ENCODE results near the gene MYMK.
"Not testable (repeated sequence)": the region's sequence is repeated elsewhere in the genome, so short reads cannot be mapped to it uniquely, and the experiment has no call there.

Gene MYMK

GRCh38 chr9:133564451-133565116 lies 39.8 kb upstream of the MYMK start:
- no peak overlapping the region for H2AFZ ChIP-seq (ENCODE audit: low read depth, low read length)
- peaks cover 8% of the 10 kb centered on the region for H3K4me1 ChIP-seq (ENCODE audit: insufficient read depth, low read length)
- H3K4me3 ChIP-seq (ENCODE audit: low read length), result no peak overlapping the region
- H3K36me3 ChIP-seq (ENCODE audit: insufficient read depth, low read length), result no peaks in the 10 kb centered on the region
- H3K27me3 ChIP-seq (ENCODE audit: insufficient read depth, low read length), result peaks cover 11% of the 10 kb centered on the region
- no peaks in the 10 kb centered on the region for H3K9me3 ChIP-seq (ENCODE audit: low read length)

- H3K9me3 ChIP-seq (ENCODE audit: low read length); H3K36me3 ChIP-seq (ENCODE audit: insufficient read depth, low read length); H2AFZ ChIP-seq (ENCODE audit: low read depth, low read length); H3K4me1 ChIP-seq (ENCODE audit: insufficient read depth, low read length); H3K4me3 ChIP-seq (ENCODE audit: low read length): not testable (repeated sequence)
- H3K27me3 ChIP-seq (ENCODE audit: insufficient read depth, low read length), result peaks cover 11% of the 10 kb centered on the region
These were observed 39.1 kb upstream of the MYMK start for GRCh38 chr9:133563814-133564213.

GRCh38 chr9:133563291-133563796 lies 38.6 kb upstream of the MYMK start:
- H3K36me3 ChIP-seq (ENCODE audit: insufficient read depth, low read length), result no peaks in the 10 kb centered on the region
- H3K9me3 ChIP-seq (ENCODE audit: low read length), result no peaks in the 10 kb centered on the region
- peaks cover 11% of the 10 kb centered on the region for H3K27me3 ChIP-seq (ENCODE audit: insufficient read depth, low read length)
- H2AFZ ChIP-seq (ENCODE audit: low read depth, low read length), result no peak overlapping the region
- no peak overlapping the region for H3K4me3 ChIP-seq (ENCODE audit: low read length)
- peaks cover 11% of the 10 kb centered on the region for H3K4me1 ChIP-seq (ENCODE audit: insufficient read depth, low read length)

GRCh38 chr9:133562611-133563290 lies 38.0 kb upstream of the MYMK start:
- no peak overlapping the region for H3K4me3 ChIP-seq (ENCODE audit: low read length)
- H2AFZ ChIP-seq (ENCODE audit: low read depth, low read length), result no peak overlapping the region
- H3K9me3 ChIP-seq (ENCODE audit: low read length), result no peaks in the 10 kb centered on the region
- peaks cover 17% of the 10 kb centered on the region for H3K4me1 ChIP-seq (ENCODE audit: insufficient read depth, low read length)
- H3K36me3 ChIP-seq (ENCODE audit: insufficient read depth, low read length), result no peaks in the 10 kb centered on the region
- H3K27me3 ChIP-seq (ENCODE audit: insufficient read depth, low read length), result peaks cover 9% of the 10 kb centered on the region

GRCh38 chr9:133561976-133562554 lies 37.3 kb upstream of the MYMK start:
- H3K9me3 ChIP-seq (ENCODE audit: low read length), result no peaks in the 10 kb centered on the region

GRCh38 chr9:133560944-133561343 lies 36.2 kb upstream of the MYMK start:
- Histone ChIP-seq H3K27me3 (ENCODE audit: insufficient read depth, low read length) (peaks cover 11% of the 10 kb centered on the region), H3K36me3 (ENCODE audit: insufficient read depth, low read length) (no peaks in the 10 kb centered on the region), H2AFZ (ENCODE audit: low read depth, low read length) (no peak overlapping the region), H3K4me3 (ENCODE audit: low read length) (no peak overlapping the region), H3K9me3 (ENCODE audit: low read length) (no peaks in the 10 kb centered on the region), H3K4me1 (ENCODE audit: insufficient read depth, low read length) (peaks cover 23% of the 10 kb centered on the region)

More at GRCh38 chr9:133561976-133562554, 37.3 kb upstream of the MYMK start:
- peaks cover 9% of the 10 kb centered on the region for H3K27me3 ChIP-seq (ENCODE audit: insufficient read depth, low read length)
- H2AFZ ChIP-seq (ENCODE audit: low read depth, low read length), result no peak overlapping the region
- H3K4me3 ChIP-seq (ENCODE audit: low read length), result no peak overlapping the region
- H3K4me1 ChIP-seq (ENCODE audit: insufficient read depth, low read length), result peaks cover 23% of the 10 kb centered on the region
- H3K36me3 ChIP-seq (ENCODE audit: insufficient read depth, low read length), result no peaks in the 10 kb centered on the region

GRCh38 chr9:133560311-133560710 lies 35.6 kb upstream of the MYMK start:
- H3K36me3 ChIP-seq (ENCODE audit: insufficient read depth, low read length), result no peaks in the 10 kb centered on the region
- H3K27me3 ChIP-seq (ENCODE audit: insufficient read depth, low read length), result peaks cover 8% of the 10 kb centered on the region
- H3K9me3 ChIP-seq (ENCODE audit: low read length), result no peaks in the 10 kb centered on the region
- no peak overlapping the region for H3K4me3 ChIP-seq (ENCODE audit: low read length)
- H3K4me1 ChIP-seq (ENCODE audit: insufficient read depth, low read length), result peaks cover 22% of the 10 kb centered on the region
- no peak overlapping the region for H2AFZ ChIP-seq (ENCODE audit: low read depth, low read length)

GRCh38 chr9:133558191-133559126 lies 33.7 kb upstream of the MYMK start:
- Histone ChIP-seq H3K27me3 (ENCODE audit: insufficient read depth, low read length) (peaks cover 3% of the 10 kb centered on the region), H3K9me3 (ENCODE audit: low read length) (no peaks in the 10 kb centered on the region), H3K4me3 (ENCODE audit: low read length) (peak overlapping the region; percentile 28), H2AFZ (ENCODE audit: low read depth, low read length) (peak overlapping the region; percentile 73), H3K36me3 (ENCODE audit: insufficient read depth, low read length) (no peaks in the 10 kb centered on the region), H3K4me1 (ENCODE audit: insufficient read depth, low read length) (peaks cover 21% of the 10 kb centered on the region)

GRCh38 chr9:133557581-133557980 lies 32.8 kb upstream of the MYMK start:
- no peaks in the 10 kb centered on the region for H3K9me3 ChIP-seq (ENCODE audit: low read length)
- H3K36me3 ChIP-seq (ENCODE audit: insufficient read depth, low read length), result no peaks in the 10 kb centered on the region
- H3K4me3 ChIP-seq (ENCODE audit: low read length), result no peak overlapping the region
- peaks cover 20% of the 10 kb centered on the region for H3K4me1 ChIP-seq (ENCODE audit: insufficient read depth, low read length)
- peaks cover 3% of the 10 kb centered on the region for H3K27me3 ChIP-seq (ENCODE audit: insufficient read depth, low read length)
- no peak overlapping the region for H2AFZ ChIP-seq (ENCODE audit: low read depth, low read length)

- Histone ChIP-seq H2AFZ (ENCODE audit: low read depth, low read length) (no peak overlapping the region), H3K4me1 (ENCODE audit: insufficient read depth, low read length) (peaks cover 20% of the 10 kb centered on the region), H3K9me3 (ENCODE audit: low read length) (no peaks in the 10 kb centered on the region), H3K4me3 (ENCODE audit: low read length) (no peak overlapping the region), H3K36me3 (ENCODE audit: insufficient read depth, low read length) (no peaks in the 10 kb centered on the region), H3K27me3 (ENCODE audit: insufficient read depth, low read length) (peaks cover 3% of the 10 kb centered on the region)
These were observed 31.6 kb upstream of the MYMK start for GRCh38 chr9:133556354-133556753.

GRCh38 chr9:133554729-133555128 lies 30.0 kb upstream of the MYMK start:
- Histone ChIP-seq H3K4me3 (ENCODE audit: low read length) (no peak overlapping the region), H3K27me3 (ENCODE audit: insufficient read depth, low read length) (peaks cover 3% of the 10 kb centered on the region), H3K36me3 (ENCODE audit: insufficient read depth, low read length) (no peaks in the 10 kb centered on the region), H2AFZ (ENCODE audit: low read depth, low read length) (no peak overlapping the region), H3K4me1 (ENCODE audit: insufficient read depth, low read length) (peaks cover 20% of the 10 kb centered on the region), H3K9me3 (ENCODE audit: low read length) (no peaks in the 10 kb centered on the region)

GRCh38 chr9:133553973-133554713 lies 29.4 kb upstream of the MYMK start:
- Histone ChIP-seq H3K4me3 (ENCODE audit: low read length) (no peak overlapping the region), H2AFZ (ENCODE audit: low read depth, low read length) (no peak overlapping the region), H3K27me3 (ENCODE audit: insufficient read depth, low read length) (peaks cover 3% of the 10 kb centered on the region), H3K36me3 (ENCODE audit: insufficient read depth, low read length) (no peaks in the 10 kb centered on the region), H3K9me3 (ENCODE audit: low read length) (no peaks in the 10 kb centered on the region), H3K4me1 (ENCODE audit: insufficient read depth, low read length) (peaks cover 20% of the 10 kb centered on the region)

All from neuron (in vitro differentiated cells).